Tibial nerve (tissue), 4 donors: Measurements from ENCODE around the gene LYSMD1. TPM values are rescaled to one million over a fixed set of nuclear protein-coding genes. Genes with fewer than 3 reads are reported as not detected.
A peak's percentile ranks its signal among the peaks of the same experiment; 100 is the strongest.
"Not testable (repeated sequence)": the region's sequence is repeated elsewhere in the genome, so short reads cannot be mapped to it uniquely, and the experiment has no call there.

Experiments
- DNase-seq, 2 donors: peaks; one replicate each; pipeline ENCODE4 v3.0.0-alpha.2; 2019; ENCODE audit warnings: low spot score in 2 of 2
- H3K27ac ChIP-seq, 4 donors: fragments of 200-600 bp; sonication (generic) in 3 of 4; one replicate each; pipeline ENCODE4 v1.5.1; 2017 to 2019; ENCODE audit warnings: mild to moderate bottlenecking in 1 of 4
- H3K27me3 ChIP-seq, 2 donors: fragments of 200-600 bp; sonication (generic) in 1 of 2; one replicate each; pipeline versions ENCODE4 v1.5.1 to v1.6.0; 2017 to 2019
- H3K36me3 ChIP-seq, 3 donors: fragments of 200-600 bp; sonication (generic); one replicate each; pipeline ENCODE4 v1.5.1; 2018 to 2019
- H3K4me1 ChIP-seq, 4 donors: fragments of 200-600 bp; sonication (generic) in 3 of 4; one replicate each; pipeline ENCODE4 v1.5.1; 2017 to 2019
- H3K4me3 ChIP-seq, 4 donors: fragments of 200-600 bp; sonication (generic) in 3 of 4; one replicate each; pipeline ENCODE4 v1.5.1; 2017 to 2019; ENCODE audit warnings: mild to moderate bottlenecking in 1 of 4, moderate library complexity in 1 of 4
- H3K9me3 ChIP-seq, 4 donors: fragments of 200-600 bp; sonication (generic) in 3 of 4; one replicate each; pipeline ENCODE4 v1.5.1; 2017 to 2019
- CTCF ChIP-seq, 5 experiments: fragments of 200-600 bp in 3 of 5; fragments of 450-650 bp in 2 of 5; sonication (generic) in 3 of 5; IDR thresholded peaks; one replicate each; pipeline ENCODE4 v1.5.1; 2016 to 2019; ENCODE audit warnings: antibody characterized with exemption in 5 of 5, mild to moderate bottlenecking in 3 of 5, moderate library complexity in 2 of 5
- EP300 ChIP-seq, 2 donors: sonication (generic); formaldehyde crosslinking; IDR thresholded peaks; one replicate each; pipeline ENCODE4 v1.6.1; 2017; ENCODE audit warnings: antibody characterized with exemption in 2 of 2, mild to moderate bottlenecking in 1 of 2
- POLR2A ChIP-seq, 2 donors: fragments of 450-650 bp; IDR thresholded peaks; one replicate each; pipeline ENCODE4 v1.6.1; 2017; ENCODE audit warnings: antibody characterized with exemption in 2 of 2, mild to moderate bottlenecking in 2 of 2, moderate library complexity in 2 of 2
- WGBS, 2 donors: methylation state at CpG; one replicate each; pipeline ENCODE4 v1.1.5; 2018; 5-methylcytosine and 5-hydroxymethylcytosine counted together
- total RNA-seq, 4 donors: library from RNA; depleted of rRNA; stranded (reverse); fragments of >200 nt; gene quantifications; one replicate each; pipeline ENCODE4 v1.1.0, GENCODE V29; 2016

The LYSMD1 gene
- total RNA-seq, 4 donors from 2014 or later: 10.1 to 16.5 (median 13.8) TPM

GRCh38 chr1:151199873-151200581 is 34.3 kb upstream of the LYSMD1 start:
- Histone ChIP-seq H3K27me3 (no peaks in the 10 kb centered on the region), H3K27ac (peak overlapping the region in 2 of 4 donors; percentile 89 to 95), H3K36me3 (peaks cover 0 to 20% (median 0%) of the 10 kb centered on the region in 3 donors), H3K9me3 (no peaks in the 10 kb centered on the region), H3K4me1 (peaks cover 0 to 59% (median 27%) of the 10 kb centered on the region in 4 donors), H3K4me3 (peak overlapping the region; percentile 72 to 94 (median 84))
- 17 to 19% methylated on average over 11 of the region's 11 CpGs for WGBS, 2 donors
- no peak for TF ChIP-seq POLR2A (IDR thresholded peaks at IDR 0.05)
- no peak for TF ChIP-seq EP300 (IDR thresholded peaks at IDR 0.05)
- no peak for TF ChIP-seq CTCF (IDR thresholded peaks at IDR 0.05)
- peak in 1 of 2 donors; percentile 33 for DNase-seq

- Histone ChIP-seq H3K4me1 (peaks cover 0 to 50% (median 27%) of the 10 kb centered on the region in 4 donors), H3K27ac (peak within 1 kb of the TSS; percentile 74 to 95 (median 90)), H3K9me3 (no peaks in the 10 kb centered on the region), H3K36me3 (peaks cover 0 to 10% (median 0%) of the 10 kb centered on the region in 3 donors), H3K4me3 (peak within 1 kb of the TSS; percentile 72 to 94 (median 84)), H3K27me3 (no peaks in the 10 kb centered on the region)
- peak; percentile 98 for DNase-seq
- WGBS, 2 donors: 0 to 1% methylated on average over 60 of the region's 60 CpGs
- TF ChIP-seq EP300 (IDR thresholded peaks at IDR 0.05) (peak; percentile 51 to 94), POLR2A (IDR thresholded peaks at IDR 0.05) (peak; percentile 65 to 80), CTCF (IDR thresholded peaks at IDR 0.05) (peak in 2 of 5 experiments; percentile 19 to 40)
These were observed 32.8 kb upstream of the LYSMD1 start, which contains the start of gene PIP5K1A for GRCh38 chr1:151198254-151199127. Gene PIP5K1A, plus strand, starts transcription at chr1:151198552. Its CDS starts 445 bp downstream, at chr1:151198997.

DNA sequence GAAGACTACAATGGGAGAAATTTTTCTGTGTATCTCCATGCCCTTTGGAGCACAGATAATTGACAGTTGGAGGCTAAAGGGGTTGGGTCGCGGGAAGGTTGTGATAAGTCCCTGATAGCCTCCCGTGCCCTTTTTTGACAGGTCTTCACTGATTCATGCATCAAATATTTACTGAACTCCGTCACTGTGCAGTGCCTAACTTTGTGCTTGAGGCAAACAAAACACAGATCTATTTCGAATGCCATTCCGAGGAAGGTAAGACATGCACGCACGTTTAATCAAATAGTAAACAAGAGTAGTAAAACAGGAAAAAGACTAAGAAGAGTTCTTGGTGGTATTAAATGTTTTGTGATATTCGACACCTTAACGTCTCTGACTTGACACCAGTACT is 32.2 kb upstream of the LYSMD1 start:
- 9 to 14% methylated on average over 10 of the region's 10 CpGs for WGBS, 2 donors
- H3K9me3 ChIP-seq: no peaks in the 10 kb centered on the region
- H3K27me3 ChIP-seq: no peaks in the 10 kb centered on the region
- peak in 1 of 2 donors; percentile 12 for DNase-seq
- peaks cover 0 to 47% (median 27%) of the 10 kb centered on the region in 4 donors for H3K4me1 ChIP-seq
- peaks cover 0 to 4% (median 0%) of the 10 kb centered on the region in 3 donors for H3K36me3 ChIP-seq
- peak overlapping the region in 3 of 4 donors; percentile 89 to 95 (median 90) for H3K27ac ChIP-seq
- peak overlapping the region; percentile 72 to 94 (median 84) for H3K4me3 ChIP-seq
- TF ChIP-seq POLR2A (IDR thresholded peaks at IDR 0.05): no peak
- no peak for TF ChIP-seq EP300 (IDR thresholded peaks at IDR 0.05)
- TF ChIP-seq CTCF (IDR thresholded peaks at IDR 0.05): no peak

DNA sequence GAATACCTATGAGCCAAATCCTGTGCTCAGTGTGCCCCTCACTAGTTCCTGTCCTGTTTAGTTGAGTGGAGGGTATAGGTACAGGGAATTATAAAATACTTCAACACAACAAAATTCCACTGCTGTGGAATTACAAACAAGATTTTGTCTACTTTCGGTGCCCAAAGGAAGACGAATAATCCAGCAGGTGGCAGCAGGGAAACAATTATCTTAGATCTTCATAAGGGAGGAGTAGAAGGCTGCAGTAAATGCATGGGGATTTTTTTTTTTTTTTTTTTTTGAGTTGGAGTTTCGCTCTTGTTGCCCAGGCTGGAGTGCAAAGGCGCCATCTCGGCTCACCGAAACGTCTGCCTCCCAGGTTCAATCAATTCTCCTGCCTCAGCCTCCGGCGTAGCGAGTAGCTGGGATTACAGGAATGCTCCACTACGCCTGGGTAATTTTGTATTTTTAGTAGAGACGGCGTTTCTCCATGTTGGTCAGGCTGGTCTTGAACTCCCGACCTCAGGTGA is 30.6 kb upstream of the LYSMD1 start:
- Histone ChIP-seq H3K4me1 (peaks cover 0 to 34% (median 22%) of the 10 kb centered on the region in 4 donors), H3K9me3 (no peaks in the 10 kb centered on the region), H3K36me3 (no peaks in the 10 kb centered on the region), H3K27me3 (no peaks in the 10 kb centered on the region), H3K27ac (peak overlapping the region in 3 of 4 donors; percentile 44 to 68 (median 48)), H3K4me3 (peak overlapping the region in 1 of 4 donors; percentile 6)
- WGBS, 2 donors: 31 to 43% methylated on average over 14 of the region's 14 CpGs
- TF ChIP-seq EP300 (IDR thresholded peaks at IDR 0.05) (peak in 1 of 2 donors; percentile 27), POLR2A (IDR thresholded peaks at IDR 0.05) (no peak), CTCF (IDR thresholded peaks at IDR 0.05) (peak; percentile 33 to 65 (median 47))
- DNase-seq: peak; percentile 42 to 91

GRCh38 chr1:151194894-151195594 is 29.3 kb upstream of the LYSMD1 start:
- not testable (repeated sequence) for H3K36me3 ChIP-seq, H3K27me3 ChIP-seq, H3K9me3 ChIP-seq, H3K4me3 ChIP-seq
- 76 to 80% methylated on average over 17 of the region's 17 CpGs for WGBS, 2 donors
- Histone ChIP-seq H3K4me1 (peaks cover 0 to 27% (median 15%) of the 10 kb centered on the region in 4 donors), H3K27ac (peak overlapping the region in 2 of 4 donors; percentile 48 to 68)
- DNase-seq: peak; percentile 43 to 48
